ENCODE results near the gene IL3RA. TPM values are rescaled to one million over a fixed set of nuclear protein-coding genes. Genes with fewer than 3 reads are reported as not detected.
A peak's percentile ranks its signal among the peaks of the same experiment; 100 is the strongest.

Gene IL3RA
- total and polyA plus RNA-seq, 2 experiments from 2014 or later: 0.86 TPM; not detected in 1

GRCh38 chrX:1420371-1420770 is 83.8 kb downstream of the IL3RA start:
- Mint-ChIP-seq H3K36me3 (ENCODE audit: low read depth) (peaks cover 58% of the 10 kb centered on the region), H3K4me1 (peaks cover 8% of the 10 kb centered on the region), H3K27me3 (ENCODE audit: insufficient read depth, low read depth, poor library complexity) (peaks cover 25% of the 10 kb centered on the region), H3K9me3 (peaks cover 55% of the 10 kb centered on the region), H3K27ac (no peak overlapping the region), H3K4me3 (no peak overlapping the region)
- H2AFZ ChIP-seq: no peak overlapping the region
- no peaks in the 10 kb centered on the region for H3K9me2 ChIP-seq (ENCODE audit: insufficient read depth)
- H3K36me3 ChIP-seq (ENCODE audit: insufficient read depth): peaks cover 21% of the 10 kb centered on the region
- TF ChIP-seq EZH2 (IDR thresholded peaks at IDR 0.05; ENCODE audit: low read depth, unreplicated experiment): no peak
- TF ChIP-seq POLR2AphosphoS5 (IDR thresholded peaks at IDR 0.05; ENCODE audit: low read depth): peak; percentile 16; the same call in 1 of the 2 replicates
- H3F3A ChIP-seq (replicated peaks; ENCODE audit: low read depth): peaks cover 33% of the 10 kb centered on the region; the same call in 1 of the 2 replicates
- no peak overlapping the region for H3K4me3 ChIP-seq
- H3K79me2 ChIP-seq (replicated peaks; ENCODE audit: insufficient read depth): no peaks in the 10 kb centered on the region
- peaks cover 6% of the 10 kb centered on the region; the same call in 1 of the 2 replicates for H4K20me1 ChIP-seq (replicated peaks; ENCODE audit: insufficient read depth)
- H3K4me2 ChIP-seq: no peak overlapping the region
- ATAC-seq (peak; percentile 8; the same call in 1 of the 3 replicates), DNase-seq (ENCODE audit: low spot score) (no peak)
- H3K4me1 ChIP-seq (ENCODE audit: insufficient read depth): no peaks in the 10 kb centered on the region
- no peaks in the 10 kb centered on the region for H3K27me3 ChIP-seq (ENCODE audit: insufficient read depth)
- H3K27ac ChIP-seq (ENCODE audit: low read depth): no peak overlapping the region

GRCh38 chrX:1421433-1422134 is 85.0 kb downstream of the IL3RA start:
- peaks cover 65% of the 10 kb centered on the region for H3K9me3 Mint-ChIP-seq
- H3K4me3 Mint-ChIP-seq: no peak overlapping the region
- peaks cover 6% of the 10 kb centered on the region; the same call in 1 of the 2 replicates for H4K20me1 ChIP-seq (replicated peaks; ENCODE audit: insufficient read depth)
- H3K36me3 ChIP-seq (ENCODE audit: insufficient read depth): peaks cover 27% of the 10 kb centered on the region
- no peaks in the 10 kb centered on the region for H3K9me2 ChIP-seq (ENCODE audit: insufficient read depth)
- TF ChIP-seq CREB1 (CRISPR knock-in tag; IDR thresholded peaks at IDR 0.05; ENCODE audit: low read depth) (no peak), NANOG (IDR thresholded peaks at IDR 0.05; ENCODE audit: borderline replicate concordance) (no peak), POLR2AphosphoS5 (IDR thresholded peaks at IDR 0.05; ENCODE audit: low read depth) (no peak), STAT1 (IDR thresholded peaks at IDR 0.05; ENCODE audit: unreplicated experiment) (no peak), EZH2 (IDR thresholded peaks at IDR 0.05; ENCODE audit: low read depth, unreplicated experiment) (no peak), ZNF114 (CRISPR knock-in tag; IDR thresholded peaks at IDR 0.05) (no peak), ZNF462 (CRISPR knock-in tag; IDR thresholded peaks at IDR 0.05) (no peak), CTCF (conservative IDR thresholded peaks at IDR 0.05; ENCODE audit: low read depth in 2 of 2) (no peak), EZH2phosphoT487 (IDR thresholded peaks at IDR 0.05; ENCODE audit: unreplicated experiment) (no peak), ETS1 (IDR thresholded peaks at IDR 0.05) (no peak), JUNB (IDR thresholded peaks at IDR 0.05; ENCODE audit: unreplicated experiment) (no peak), ZNF331 (CRISPR knock-in tag; IDR thresholded peaks at IDR 0.05; ENCODE audit: low read depth) (no peak)
- no peak overlapping the region for H2AFZ ChIP-seq
- H3K27ac ChIP-seq (ENCODE audit: low read depth): no peak overlapping the region
- no peak overlapping the region for H3K4me2 ChIP-seq
- peaks cover 70% of the 10 kb centered on the region for H3K36me3 Mint-ChIP-seq (ENCODE audit: low read depth)
- no peaks in the 10 kb centered on the region for H3K79me2 ChIP-seq (replicated peaks; ENCODE audit: insufficient read depth)
- peaks cover 8% of the 10 kb centered on the region for H3K4me1 Mint-ChIP-seq
- no peaks in the 10 kb centered on the region for H3K27me3 ChIP-seq (ENCODE audit: insufficient read depth)
- H3K4me3 ChIP-seq: no peak overlapping the region
- peaks cover 30% of the 10 kb centered on the region; the same call in 1 of the 2 replicates for H3F3A ChIP-seq (replicated peaks; ENCODE audit: low read depth)
- peaks cover 25% of the 10 kb centered on the region for H3K27me3 Mint-ChIP-seq (ENCODE audit: insufficient read depth, low read depth, poor library complexity)
- no peaks in the 10 kb centered on the region for H3K4me1 ChIP-seq (ENCODE audit: insufficient read depth)
- DNase-seq (ENCODE audit: low spot score): no peak
- ATAC-seq: no peak
- H3K27ac Mint-ChIP-seq: no peak overlapping the region
